ENCODE measurements around the gene NDUFAF8. TPM values are rescaled to one million over a fixed set of nuclear protein-coding genes. Genes with fewer than 3 reads are reported as not detected.
"Not testable (repeated sequence)": the region's sequence is repeated elsewhere in the genome, so short reads cannot be mapped to it uniquely, and the experiment has no call there.

Gene NDUFAF8
- total RNA-seq, 1 donor from 2014 or later, result 58.1 TPM

GRCh38 chr17:81221842-81222619 lies 17.1 kb upstream of the NDUFAF8 start:
- Mint-ChIP-seq H3K27ac (no peak overlapping the region), H3K9me3 (no peaks in the 10 kb centered on the region), H3K4me3 (ENCODE audit: low read depth) (peak overlapping the region; percentile 71), H3K27me3 (ENCODE audit: low read depth) (no peaks in the 10 kb centered on the region), H3K36me3 (ENCODE audit: low read depth) (no peaks in the 10 kb centered on the region), H3K4me1 (ENCODE audit: low read depth) (peaks cover 11% of the 10 kb centered on the region)
- no peak for DNase-seq (ENCODE audit: low spot score)
- intact Hi-C loops (cut with micrococcal nuclease), result loop anchor here (10.0 kb wide), 1 partner anchor 187 kb away; the partner anchor contains the start of gene BAIAP2

DNA sequence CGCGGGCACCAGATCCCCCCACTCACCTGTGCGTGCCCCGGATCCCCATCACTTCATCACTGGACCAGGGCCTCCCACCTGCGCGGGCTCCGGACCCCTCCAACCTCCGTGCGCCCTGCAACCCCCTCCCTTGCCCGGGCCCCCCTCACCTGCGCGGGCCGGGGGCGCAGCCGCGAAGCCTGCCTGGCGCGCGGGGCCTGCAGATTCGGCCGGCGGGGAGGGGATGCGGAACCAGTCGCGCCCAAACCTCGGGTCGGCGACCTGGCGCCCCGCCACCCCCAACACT lies 16.6 kb upstream of the NDUFAF8 start:
- no peak for DNase-seq (ENCODE audit: low spot score)
- H3K9me3 Mint-ChIP-seq, result no peaks in the 10 kb centered on the region
- peaks cover 2% of the 10 kb centered on the region for H3K36me3 Mint-ChIP-seq (ENCODE audit: low read depth)
- H3K4me3 Mint-ChIP-seq (ENCODE audit: low read depth), result peak overlapping the region; percentile 68
- H3K4me1 Mint-ChIP-seq (ENCODE audit: low read depth), result peaks cover 12% of the 10 kb centered on the region
- H3K27me3 Mint-ChIP-seq (ENCODE audit: low read depth), result no peaks in the 10 kb centered on the region
- intact Hi-C loops (cut with micrococcal nuclease), result loop anchor here (10.0 kb wide), 1 partner anchor 188 kb away; the partner anchor contains the start of gene BAIAP2
- H3K27ac Mint-ChIP-seq, result no peak overlapping the region

- H3K36me3 Mint-ChIP-seq (ENCODE audit: low read depth), result peaks cover 8% of the 10 kb centered on the region
- peak within 1 kb of the TSS; percentile 71 for H3K4me3 Mint-ChIP-seq (ENCODE audit: low read depth)
- intact Hi-C loops (cut with micrococcal nuclease), result loop anchor here (1.0 to 10.0 kb wide), 2 partner anchors 16 to 188 kb away; partner anchors contain the start of genes BAIAP2, NDUFAF8 and TEPSIN
- peak within 1 kb of the TSS; percentile 80 for H3K27ac Mint-ChIP-seq
- H3K4me1 Mint-ChIP-seq (ENCODE audit: low read depth), result peaks cover 18% of the 10 kb centered on the region
- H3K9me3 Mint-ChIP-seq, result no peaks in the 10 kb centered on the region
- DNase-seq (ENCODE audit: low spot score), result peak; percentile 98
- H3K27me3 Mint-ChIP-seq (ENCODE audit: low read depth), result no peaks in the 10 kb centered on the region
Measured at GRCh38 chr17:81222906-81223761, 16.0 kb upstream of the NDUFAF8 start, which contains the start of gene CEP131. TSS of gene CEP131 (minus strand) at chr17:81222965. CDS start at chr17:81220056, 2,909 bp downstream.

- Mint-ChIP-seq H3K27me3 (ENCODE audit: low read depth) (no peaks in the 10 kb centered on the region), H3K36me3 (ENCODE audit: low read depth) (peaks cover 10% of the 10 kb centered on the region), H3K27ac (peak overlapping the region; percentile 80), H3K4me3 (ENCODE audit: low read depth) (peak overlapping the region; percentile 69), H3K4me1 (ENCODE audit: low read depth) (peaks cover 18% of the 10 kb centered on the region), H3K9me3 (no peaks in the 10 kb centered on the region)
- no peak for DNase-seq (ENCODE audit: low spot score)
- intact Hi-C loops (cut with micrococcal nuclease), result loop anchor here (1.0 to 10.0 kb wide), 2 partner anchors 16 to 189 kb away; partner anchors contain the start of genes BAIAP2, NDUFAF8 and TEPSIN
Measured at GRCh38 chr17:81223762-81224130, 15.4 kb upstream of the NDUFAF8 start.

- not testable (repeated sequence) for H3K27ac Mint-ChIP-seq; H3K4me3 Mint-ChIP-seq (ENCODE audit: low read depth); H3K27me3 Mint-ChIP-seq (ENCODE audit: low read depth); DNase-seq (ENCODE audit: low spot score); H3K9me3 Mint-ChIP-seq
- peaks cover 13% of the 10 kb centered on the region for H3K4me1 Mint-ChIP-seq (ENCODE audit: low read depth)
- peaks cover 24% of the 10 kb centered on the region for H3K36me3 Mint-ChIP-seq (ENCODE audit: low read depth)
- intact Hi-C loops (cut with micrococcal nuclease), result loop anchor here (10.0 kb wide), 1 partner anchor 193 kb away; the partner anchor contains the start of gene BAIAP2
Measured at GRCh38 chr17:81227630-81228029, 11.5 kb upstream of the NDUFAF8 start.

GRCh38 chr17:81228420-81228819 lies 10.7 kb upstream of the NDUFAF8 start:
- Mint-ChIP-seq H3K27ac (no peak overlapping the region), H3K36me3 (ENCODE audit: low read depth) (peaks cover 24% of the 10 kb centered on the region), H3K4me1 (ENCODE audit: low read depth) (peaks cover 12% of the 10 kb centered on the region), H3K27me3 (ENCODE audit: low read depth) (no peaks in the 10 kb centered on the region), H3K9me3 (no peaks in the 10 kb centered on the region), H3K4me3 (ENCODE audit: low read depth) (no peak overlapping the region)
- DNase-seq (ENCODE audit: low spot score), result no peak
- intact Hi-C loops (cut with micrococcal nuclease), result loop anchor here (10.0 kb wide), 1 partner anchor 194 kb away; the partner anchor contains the start of gene BAIAP2

DNA sequence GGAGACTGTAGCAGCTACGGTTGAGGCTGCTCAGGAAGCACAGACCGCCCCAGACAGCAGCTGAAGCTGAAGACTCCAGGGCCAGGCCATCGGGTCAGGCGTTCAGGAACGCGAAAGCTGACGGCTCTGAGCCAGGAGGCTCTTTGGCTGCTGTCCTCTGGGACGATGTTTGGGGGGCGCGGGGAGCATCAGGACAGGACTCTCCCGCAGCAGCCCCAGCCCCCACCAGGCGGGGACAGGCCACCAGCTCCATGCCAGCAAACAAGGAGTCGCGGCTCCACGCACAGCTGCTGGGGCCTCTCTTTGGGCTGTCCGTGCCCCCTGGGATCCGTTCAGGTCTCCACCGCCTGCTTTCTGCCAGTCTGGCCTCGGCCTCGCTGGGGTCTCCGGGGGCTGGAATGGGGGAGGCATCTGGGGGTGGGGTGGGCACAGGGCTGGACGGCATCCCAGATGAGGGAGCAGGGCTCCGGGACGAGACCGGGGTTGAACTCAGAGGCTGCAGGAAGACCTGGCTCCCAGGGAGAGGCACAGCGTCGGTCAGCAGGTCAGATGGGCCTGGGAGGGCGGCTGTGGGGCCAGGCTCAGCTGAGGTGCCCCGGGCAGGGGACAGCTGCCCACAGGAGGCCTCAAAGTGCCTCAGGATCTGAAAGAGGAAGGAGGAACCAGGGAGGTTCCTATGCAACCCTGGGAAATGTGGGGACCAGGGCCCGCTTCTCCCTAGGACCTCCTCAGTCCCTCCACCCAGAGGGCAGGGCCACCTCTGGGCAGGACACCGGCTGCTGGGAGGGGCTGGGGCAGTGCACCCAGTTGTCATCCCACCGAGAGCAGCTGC lies 10.1 kb upstream of the NDUFAF8 start:
- no peaks in the 10 kb centered on the region for H3K27me3 Mint-ChIP-seq (ENCODE audit: low read depth)
- no peak overlapping the region for H3K4me3 Mint-ChIP-seq (ENCODE audit: low read depth)
- peaks cover 24% of the 10 kb centered on the region for H3K36me3 Mint-ChIP-seq (ENCODE audit: low read depth)
- H3K27ac Mint-ChIP-seq, result no peak overlapping the region
- intact Hi-C loops (cut with micrococcal nuclease), result loop anchor here (10.0 kb wide), 1 partner anchor 194 kb away; the partner anchor contains the start of gene BAIAP2
- DNase-seq (ENCODE audit: low spot score), result no peak
- H3K9me3 Mint-ChIP-seq, result no peaks in the 10 kb centered on the region
- peaks cover 6% of the 10 kb centered on the region for H3K4me1 Mint-ChIP-seq (ENCODE audit: low read depth)

DNA sequence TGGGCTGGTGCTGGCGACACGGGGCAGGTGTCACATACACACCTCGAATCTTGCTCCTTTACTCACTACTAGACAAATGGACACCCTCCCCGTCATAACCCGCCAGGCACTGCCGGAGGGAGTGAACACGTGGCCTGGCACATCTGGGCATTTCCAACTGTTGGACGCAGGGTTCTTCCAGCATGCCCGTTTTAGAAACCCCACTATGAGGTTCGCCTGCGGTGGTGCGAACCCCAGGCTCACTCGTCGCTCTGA lies 9.5 kb upstream of the NDUFAF8 start:
- Mint-ChIP-seq H3K27ac (no peak overlapping the region), H3K9me3 (no peaks in the 10 kb centered on the region), H3K4me3 (ENCODE audit: low read depth) (no peak overlapping the region), H3K36me3 (ENCODE audit: low read depth) (peaks cover 24% of the 10 kb centered on the region), H3K4me1 (ENCODE audit: low read depth) (peaks cover 6% of the 10 kb centered on the region), H3K27me3 (ENCODE audit: low read depth) (no peaks in the 10 kb centered on the region)
- no peak for DNase-seq (ENCODE audit: low spot score)
- intact Hi-C loops (cut with micrococcal nuclease), result loop anchor here (10.0 kb wide), 1 partner anchor 195 kb away; the partner anchor contains the start of gene BAIAP2

GRCh38 chr17:81230043-81230820 lies 8.9 kb upstream of the NDUFAF8 start:
- H3K4me3 Mint-ChIP-seq (ENCODE audit: low read depth), result no peak overlapping the region
- no peaks in the 10 kb centered on the region for H3K27me3 Mint-ChIP-seq (ENCODE audit: low read depth)
- H3K27ac Mint-ChIP-seq, result no peak overlapping the region
- no peak for DNase-seq (ENCODE audit: low spot score)
- no peaks in the 10 kb centered on the region for H3K9me3 Mint-ChIP-seq
- intact Hi-C loops (cut with micrococcal nuclease), result no loop called here
- peaks cover 29% of the 10 kb centered on the region for H3K36me3 Mint-ChIP-seq (ENCODE audit: low read depth)
- peaks cover 6% of the 10 kb centered on the region for H3K4me1 Mint-ChIP-seq (ENCODE audit: low read depth)

DNA sequence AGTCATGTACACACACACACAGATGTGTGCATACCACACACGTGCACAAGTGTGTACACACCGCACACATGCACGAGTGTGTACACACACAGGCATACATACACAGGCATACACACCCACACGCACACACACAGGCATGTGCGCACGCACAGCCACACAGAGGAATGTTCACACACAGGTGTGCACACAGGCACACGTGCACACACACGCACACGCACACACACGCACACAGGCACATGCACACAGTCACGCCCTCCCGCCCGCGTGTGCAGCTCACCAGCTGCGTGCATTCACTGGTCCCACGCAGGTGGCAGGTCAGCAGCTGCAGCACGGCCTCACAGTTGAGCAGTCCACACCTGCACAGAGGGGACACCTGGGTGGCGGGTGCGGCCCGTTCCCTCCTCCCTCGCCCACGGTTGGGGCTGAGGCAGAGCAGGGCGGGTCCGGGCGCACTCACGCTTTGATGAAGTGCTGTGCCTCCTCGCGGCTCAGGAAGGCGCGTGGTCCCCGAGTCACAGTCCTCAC lies 7.9 kb upstream of the NDUFAF8 start:
- DNase-seq (ENCODE audit: low spot score), result no peak
- peaks cover 6% of the 10 kb centered on the region for H3K4me1 Mint-ChIP-seq (ENCODE audit: low read depth)
- intact Hi-C loops (cut with micrococcal nuclease), result no loop called here
- peaks cover 29% of the 10 kb centered on the region for H3K36me3 Mint-ChIP-seq (ENCODE audit: low read depth)
- no peak overlapping the region for H3K4me3 Mint-ChIP-seq (ENCODE audit: low read depth)
- H3K9me3 Mint-ChIP-seq, result no peaks in the 10 kb centered on the region
- H3K27me3 Mint-ChIP-seq (ENCODE audit: low read depth), result no peaks in the 10 kb centered on the region
- H3K27ac Mint-ChIP-seq, result no peak overlapping the region

- no peak overlapping the region for H3K27ac Mint-ChIP-seq
- H3K27me3 Mint-ChIP-seq (ENCODE audit: low read depth), result no peaks in the 10 kb centered on the region
- intact Hi-C loops (cut with micrococcal nuclease), result no loop called here
- DNase-seq (ENCODE audit: low spot score), result no peak
- peaks cover 29% of the 10 kb centered on the region for H3K36me3 Mint-ChIP-seq (ENCODE audit: low read depth)
- no peak overlapping the region for H3K4me3 Mint-ChIP-seq (ENCODE audit: low read depth)
- H3K9me3 Mint-ChIP-seq, result no peaks in the 10 kb centered on the region
- peaks cover 6% of the 10 kb centered on the region for H3K4me1 Mint-ChIP-seq (ENCODE audit: low read depth)
Measured at GRCh38 chr17:81231766-81232581, 7.1 kb upstream of the NDUFAF8 start.

All from activated T-helper 2 cell treated with anti-CD3 and anti-CD28 coated beads, Interferon-gamma antibody, Interleukin-2, Interleukin-4, amounts not matched to agents 10 μg/mL and 5 μg/mL and 100 μg/mL, durations not matched to agents 14 hours and 24 hours and 36 hours (primary cell).